Small intestine (tissue), 7 donors: ENCODE data around the gene TRIM41. TPM values are rescaled to one million over a fixed set of nuclear protein-coding genes. Genes with fewer than 3 reads are reported as not detected.
"Not testable (repeated sequence)": the region's sequence is repeated elsewhere in the genome, so short reads cannot be mapped to it uniquely, and the experiment has no call there.

Experiments
- DNase-seq, 2 donors: peaks; one replicate each; pipeline versions ENCODE4 v3.0.0 to v3.0.0-alpha.2; 2013
- FAIRE-seq: peaks from 2 replicates; lab custom pipeline; 2012; peaks lifted over from hg19 to GRCh38; lab: Jason Lieb, UNC
- H3K27ac ChIP-seq, 3 donors: one replicate each; pipeline ENCODE4 v1.5.1; 2013; ENCODE audit warnings: low read length in 2 of 3, mild to moderate bottlenecking in 2 of 3, control low read depth in 1 of 3, inconsistent platforms in 1 of 3, low read depth in 1 of 3, moderate library complexity in 1 of 3
- H3K27me3 ChIP-seq, 3 donors: one replicate each; pipeline ENCODE4 v1.6.1; 2013; ENCODE audit warnings: low read length in 3 of 3, inconsistent platforms in 1 of 3; ENCODE audit not compliant: control insufficient read depth in 3 of 3, insufficient read depth in 3 of 3
- H3K36me3 ChIP-seq, 3 donors: one replicate each; pipeline ENCODE4 v1.6.1; 2013; ENCODE audit warnings: low read length in 3 of 3, inconsistent platforms in 1 of 3, low read depth in 1 of 3, mild to moderate bottlenecking in 1 of 3, moderate library complexity in 1 of 3; ENCODE audit not compliant: control insufficient read depth in 3 of 3, insufficient read depth in 2 of 3
- H3K4me1 ChIP-seq, 3 donors: one replicate each; pipeline ENCODE4 v1.6.1; 2013; ENCODE audit warnings: low read length in 2 of 3, inconsistent platforms in 1 of 3, low read depth in 1 of 3, mild to moderate bottlenecking in 1 of 3, moderate library complexity in 1 of 3; ENCODE audit not compliant: control insufficient read depth in 3 of 3, insufficient read depth in 2 of 3
- H3K4me3 ChIP-seq, 3 donors: one replicate each; pipeline ENCODE4 v1.5.1; 2013; ENCODE audit warnings: low read length in 3 of 3, control low read depth in 1 of 3, inconsistent platforms in 1 of 3, low read depth in 1 of 3, mild to moderate bottlenecking in 1 of 3, moderate library complexity in 1 of 3
- H3K9me3 ChIP-seq, 2 donors: one replicate each; pipeline ENCODE4 v1.6.1; 2013; ENCODE audit warnings: low read depth in 1 of 2, low read length in 1 of 2; ENCODE audit not compliant: control insufficient read depth in 2 of 2, insufficient read depth in 1 of 2
- WGBS, 3 donors: extraction: QIAGEN DNeasy Blood & Tissue Kit; methylation state at CpG; one replicate each; pipeline ENCODE4 v1.1.7; 2013; 5-methylcytosine and 5-hydroxymethylcytosine counted together
- polyA plus RNA-seq, 4 donors: library from polyadenylated mRNA; stranded (reverse) in 3 of 4; unstranded in 1 of 4; fragments of 200-250 nt in 3 of 4; fragments of 120-200 nt in 1 of 4; gene quantifications; one replicate each; pipeline versions ENCODE4 v1.2.1 to v1.2.3, GENCODE V29; 2013
- donor health status: healthy with polysubstance abuse.
- donor health status: control.
- donor health status: control.
- donor health status: Bipolar disorder and iron deficiency.
- donor health status: healthy.

Gene TRIM41
- polyA plus RNA-seq, 4 donors = 19.2 to 25.0 (median 21.6) TPM

- DNase-seq (no peak), FAIRE-seq (no peak)
Observed at GRCh38 chr5:181263633-181264032, 40.6 kb downstream of the TRIM41 start.

GRCh38 chr5:181265092-181265671 is 42.1 kb downstream of the TRIM41 start:
- no peak for FAIRE-seq

More at GRCh38 chr5:181263633-181264032, 40.6 kb downstream of the TRIM41 start:
- Histone ChIP-seq H3K4me3 (no peak overlapping the region), H3K36me3 (peaks cover 0 to 20% (median 0%) of the 10 kb centered on the region in 3 donors), H3K4me1 (peaks cover 2 to 13% (median 8%) of the 10 kb centered on the region in 3 donors), H3K27me3 (no peaks in the 10 kb centered on the region), H3K27ac (no peak overlapping the region), H3K9me3 (peaks cover 0 to 4% of the 10 kb centered on the region in 2 donors)
- 68 to 77% (median 73%) methylated on average over 5 of the region's 5 CpGs for WGBS, 3 donors

GRCh38 chr5:181267291-181267904 is 44.3 kb downstream of the TRIM41 start:
- 50 to 61% (median 60%) methylated on average over 8 of the region's 8 CpGs for WGBS, 3 donors
- H3K4me1 ChIP-seq, H3K27me3 ChIP-seq, H3K9me3 ChIP-seq, DNase-seq, H3K27ac ChIP-seq, H3K4me3 ChIP-seq, FAIRE-seq: not testable (repeated sequence)
- H3K36me3 ChIP-seq = peaks cover 0 to 20% (median 0%) of the 10 kb centered on the region in 3 donors

More at GRCh38 chr5:181265092-181265671, 42.1 kb downstream of the TRIM41 start:
- H3K27me3 ChIP-seq = no peaks in the 10 kb centered on the region
- H3K27ac ChIP-seq = no peak overlapping the region
- peaks cover 0 to 4% of the 10 kb centered on the region in 2 donors for H3K9me3 ChIP-seq
- H3K36me3 ChIP-seq = peaks cover 0 to 20% (median 0%) of the 10 kb centered on the region in 3 donors
- H3K4me1 ChIP-seq = peaks cover 0 to 2% (median 0%) of the 10 kb centered on the region in 3 donors
- no peak overlapping the region for H3K4me3 ChIP-seq
- no peak for DNase-seq
- 79 to 90% (median 88%) methylated on average over 18 of the region's 18 CpGs for WGBS, 3 donors

- not testable (repeated sequence) for H3K4me1 ChIP-seq, H3K27me3 ChIP-seq, H3K27ac ChIP-seq, FAIRE-seq, DNase-seq, H3K4me3 ChIP-seq, H3K9me3 ChIP-seq
- H3K36me3 ChIP-seq = peaks cover 0 to 17% (median 0%) of the 10 kb centered on the region in 3 donors
- WGBS, 3 donors = 85 to 89% (median 88%) methylated on average over 12 of the region's 12 CpGs
Observed at GRCh38 chr5:181267907-181268306, 44.8 kb downstream of the TRIM41 start.

GRCh38 chr5:181271081-181271480 is 48.0 kb downstream of the TRIM41 start:
- H3K4me3 ChIP-seq = no peak overlapping the region
- no peak overlapping the region for H3K27ac ChIP-seq
- 86 to 87% (median 86%) methylated on average over 3 of the region's 3 CpGs for WGBS, 3 donors
- H3K27me3 ChIP-seq = no peaks in the 10 kb centered on the region
- H3K4me1 ChIP-seq = no peaks in the 10 kb centered on the region
- no peak for FAIRE-seq
- no peaks in the 10 kb centered on the region for H3K9me3 ChIP-seq
- DNase-seq = no peak
- no peaks in the 10 kb centered on the region for H3K36me3 ChIP-seq

- H3K27me3 ChIP-seq, H3K4me3 ChIP-seq, FAIRE-seq, H3K27ac ChIP-seq, H3K36me3 ChIP-seq, H3K9me3 ChIP-seq, H3K4me1 ChIP-seq: not testable (repeated sequence)
- 19 to 34% (median 22%) methylated on average over 28 of the region's 28 CpGs for WGBS, 3 donors
- peak; percentile 29 to 62 for DNase-seq
Observed at GRCh38 chr5:181273433-181273744, 50.3 kb downstream of the TRIM41 start.

GRCh38 chr5:181280251-181280762 is 57.2 kb downstream of the TRIM41 start:
- DNase-seq (no peak), FAIRE-seq (no peak)
- Histone ChIP-seq H3K4me1 (no peaks in the 10 kb centered on the region), H3K4me3 (no peak overlapping the region), H3K36me3 (no peaks in the 10 kb centered on the region), H3K27me3 (no peaks in the 10 kb centered on the region), H3K9me3 (no peaks in the 10 kb centered on the region), H3K27ac (no peak overlapping the region)
- WGBS, 3 donors = 82 to 89% (median 87%) methylated on average over 7 of the region's 7 CpGs

GRCh38 chr5:181281077-181281983 is 58.2 kb downstream of the TRIM41 start:
- no peak for FAIRE-seq
- Histone ChIP-seq H3K4me3 (no peak overlapping the region), H3K36me3 (no peaks in the 10 kb centered on the region), H3K27ac (no peak overlapping the region), H3K4me1 (no peaks in the 10 kb centered on the region), H3K9me3 (no peaks in the 10 kb centered on the region), H3K27me3 (no peaks in the 10 kb centered on the region)
- 90 to 94% (median 94%) methylated on average over 39 to 40 of the region's 40 CpGs for WGBS, 3 donors
- no peak for DNase-seq
